ENCODE measurements around the gene NOS2. TPM values are rescaled to one million over a fixed set of nuclear protein-coding genes. Genes with fewer than 3 reads are reported as not detected.

NOS2 gene
- total RNA-seq, 3 donors from 2014 or later (not counting 1 experiment from before 2014, with no cell fraction given): 0.19 to 0.20 TPM; not detected in 1

- no peaks in the 10 kb centered on the region for H3K9me3 ChIP-seq (ENCODE audit: control insufficient read depth, insufficient read depth, low read length)
- 100% methylated on average over 1 of the region's 3 CpGs for WGBS (ENCODE audit: insufficient coverage)
Observed at GRCh38 chr17:27792095-27792494, 8.2 kb downstream of the NOS2 start.

GRCh38 chr17:27788919-27789318, 11.4 kb downstream of the NOS2 start:
- Histone ChIP-seq H3K27me3 (ENCODE audit: control insufficient read depth, insufficient read depth, low read length) (peaks cover 2% of the 10 kb centered on the region), H3K27ac (ENCODE audit: low read length) (no peak overlapping the region), H3K4me3 (ENCODE audit: low read length) (no peak overlapping the region), H3K36me3 (ENCODE audit: control insufficient read depth, insufficient read depth, low read length) (no peaks in the 10 kb centered on the region), H3K4me1 (ENCODE audit: control insufficient read depth, insufficient read depth, low read length) (peaks cover 3% of the 10 kb centered on the region), H3K9me3 (ENCODE audit: control insufficient read depth, insufficient read depth, low read length) (no peaks in the 10 kb centered on the region)
- ATAC-seq (no peak), DNase-seq (no peak)
- Mint-ChIP-seq H3K27me3 (ENCODE audit: low read depth in 2 of 2) (peaks cover 14 to 18% of the 10 kb centered on the region in 2 donors), H3K27ac (no peak overlapping the region), H3K4me1 (peaks cover 3 to 4% of the 10 kb centered on the region in 2 donors), H3K9me3 (no peaks in the 10 kb centered on the region), H3K36me3 (no peaks in the 10 kb centered on the region), H3K4me3 (no peak overlapping the region)
- WGBS (ENCODE audit: insufficient coverage): 87% methylated on average over 3 of the region's 3 CpGs
- TF ChIP-seq CTCF (IDR thresholded peaks at IDR 0.05): no peak
- intact Hi-C loops (cut with micrococcal nuclease): no loop called here

More at GRCh38 chr17:27792095-27792494, 8.2 kb downstream of the NOS2 start:
- H3K27me3 ChIP-seq (ENCODE audit: control insufficient read depth, insufficient read depth, low read length): peaks cover 5% of the 10 kb centered on the region
- Mint-ChIP-seq H3K4me3 (no peak overlapping the region), H3K27ac (no peak overlapping the region), H3K27me3 (ENCODE audit: low read depth in 2 of 2) (peaks cover 37% of the 10 kb centered on the region in 2 donors), H3K36me3 (no peaks in the 10 kb centered on the region), H3K4me1 (peaks cover 5 to 7% of the 10 kb centered on the region in 2 donors), H3K9me3 (no peaks in the 10 kb centered on the region)
- no peak for TF ChIP-seq CTCF (IDR thresholded peaks at IDR 0.05)
- no peak overlapping the region for H3K4me3 ChIP-seq (ENCODE audit: low read length)
- H3K4me1 ChIP-seq (ENCODE audit: control insufficient read depth, insufficient read depth, low read length): peaks cover 3% of the 10 kb centered on the region
- intact Hi-C loops (cut with micrococcal nuclease): no loop called here
- no peaks in the 10 kb centered on the region for H3K36me3 ChIP-seq (ENCODE audit: control insufficient read depth, insufficient read depth, low read length)
- H3K27ac ChIP-seq (ENCODE audit: low read length): no peak overlapping the region
- ATAC-seq (no peak), DNase-seq (no peak)

- Mint-ChIP-seq H3K4me1 (no peaks in the 10 kb centered on the region), H3K4me3 (no peak overlapping the region), H3K36me3 (no peaks in the 10 kb centered on the region), H3K27me3 (ENCODE audit: low read depth in 2 of 2) (peaks cover 2 to 8% of the 10 kb centered on the region in 2 donors), H3K9me3 (no peaks in the 10 kb centered on the region), H3K27ac (no peak overlapping the region)
- Histone ChIP-seq H3K4me3 (ENCODE audit: low read length) (no peak overlapping the region), H3K27ac (ENCODE audit: low read length) (no peak overlapping the region), H3K4me1 (ENCODE audit: control insufficient read depth, insufficient read depth, low read length) (no peaks in the 10 kb centered on the region), H3K36me3 (ENCODE audit: control insufficient read depth, insufficient read depth, low read length) (no peaks in the 10 kb centered on the region), H3K27me3 (ENCODE audit: control insufficient read depth, insufficient read depth, low read length) (no peaks in the 10 kb centered on the region), H3K9me3 (ENCODE audit: control insufficient read depth, insufficient read depth, low read length) (no peaks in the 10 kb centered on the region)
- 91% methylated on average over 9 of the region's 9 CpGs for WGBS (ENCODE audit: insufficient coverage)
- no peak for TF ChIP-seq CTCF (IDR thresholded peaks at IDR 0.05)
- intact Hi-C loops (cut with micrococcal nuclease): no loop called here
- no peak for DNase-seq
- no peak for ATAC-seq
Observed at GRCh38 chr17:27783440-27784350, 16.6 kb downstream of the NOS2 start.

Data from natural killer cell (primary cell).